Stimulated activated CD8-positive, alpha-beta memory T cell treated with anti-CD3 and anti-CD28 coated beads, Interleukin-7, amount 100 ng/mL, for 24 hours (primary cell): ENCODE measurements around the gene SLC39A1.
A peak's percentile ranks its signal among the peaks of the same experiment; 100 is the strongest.

Experiments used
- DNase-seq: peaks from one replicate; pipeline ENCODE4 v3.0.0-alpha.2; 2020; ENCODE audit warnings: low read depth

SLC39A1 gene

GRCh38 chr1:153976819-153977249, 13.5 kb upstream of the SLC39A1 start:
- no peak for DNase-seq

GRCh38 chr1:153973525-153973924, 10.2 kb upstream of the SLC39A1 start:
- no peak for DNase-seq

- no peak for DNase-seq
These were observed 9.7 kb upstream of the SLC39A1 start for GRCh38 chr1:153973071-153973470.

- DNase-seq: no peak
These were observed 7.0 kb upstream of the SLC39A1 start for GRCh38 chr1:153970346-153970745.

- DNase-seq: no peak
These were observed 5.6 kb upstream of the SLC39A1 start for GRCh38 chr1:153968972-153969371.

GRCh38 chr1:153968408-153968807, 5.1 kb upstream of the SLC39A1 start:
- DNase-seq: no peak

GRCh38 chr1:153968000-153968363, 4.6 kb upstream of the SLC39A1 start:
- no peak for DNase-seq

GRCh38 chr1:153967107-153967999, 4.0 kb upstream of the SLC39A1 start, which contains the start of gene CREB3L4:
Gene CREB3L4, plus strand, starts transcription at chr1:153967902. Its CDS starts 624 bp downstream, at chr1:153968526.
- DNase-seq: peak; percentile 61

GRCh38 chr1:153963850-153964331, 554 bp upstream of the SLC39A1 start:
- no peak for DNase-seq

GRCh38 chr1:153962088-153963029, 978 bp downstream of the SLC39A1 start:
- no peak for DNase-seq

GRCh38 chr1:153961421-153961820, 1.9 kb downstream of the SLC39A1 start:
- DNase-seq: no peak

- DNase-seq: no peak
These were observed 3.1 kb downstream of the SLC39A1 start for GRCh38 chr1:153960206-153960605.

- DNase-seq: no peak
These were observed 3.9 kb downstream of the SLC39A1 start for GRCh38 chr1:153959454-153959853.

- no peak for DNase-seq
These were observed 4.4 kb downstream of the SLC39A1 start for GRCh38 chr1:153958961-153959260.

- DNase-seq: peak; percentile 94
These were observed 5.0 kb downstream of the SLC39A1 start, which contains the start of gene CRTC2 for GRCh38 chr1:153958111-153958960. Gene CRTC2, minus strand, starts transcription at chr1:153958612. Its CDS starts 115 bp downstream, at chr1:153958497.

- DNase-seq: no peak
These were observed 5.6 kb downstream of the SLC39A1 start for GRCh38 chr1:153957744-153958110.

- DNase-seq: no peak
These were observed 6.2 kb downstream of the SLC39A1 start for GRCh38 chr1:153956997-153957715.

GRCh38 chr1:153954826-153955225, 8.5 kb downstream of the SLC39A1 start:
- DNase-seq: no peak

GRCh38 chr1:153953859-153954365, 9.4 kb downstream of the SLC39A1 start:
- DNase-seq: no peak

GRCh38 chr1:153951801-153952200, 11.5 kb downstream of the SLC39A1 start:
- no peak for DNase-seq

- DNase-seq: no peak
These were observed 12.2 kb downstream of the SLC39A1 start for GRCh38 chr1:153951183-153951582.
